Tongue (tissue), 2 donors: ENCODE data around the gene TASP1. TPM values are rescaled to one million over a fixed set of nuclear protein-coding genes. Genes with fewer than 3 reads are reported as not detected.

Experiments used
- DNase-seq: peaks from one replicate; pipeline ENCODE4 v3.0.0-alpha.2; 2015
- total RNA-seq: library from RNA; depleted of rRNA; stranded (reverse); fragments of >200 nt; gene quantifications from one replicate; pipeline ENCODE4 v1.2.3, GENCODE V29; 2014

Gene TASP1
- total RNA-seq, 1 donor from 2014 or later, result 19.5 TPM

DNA sequence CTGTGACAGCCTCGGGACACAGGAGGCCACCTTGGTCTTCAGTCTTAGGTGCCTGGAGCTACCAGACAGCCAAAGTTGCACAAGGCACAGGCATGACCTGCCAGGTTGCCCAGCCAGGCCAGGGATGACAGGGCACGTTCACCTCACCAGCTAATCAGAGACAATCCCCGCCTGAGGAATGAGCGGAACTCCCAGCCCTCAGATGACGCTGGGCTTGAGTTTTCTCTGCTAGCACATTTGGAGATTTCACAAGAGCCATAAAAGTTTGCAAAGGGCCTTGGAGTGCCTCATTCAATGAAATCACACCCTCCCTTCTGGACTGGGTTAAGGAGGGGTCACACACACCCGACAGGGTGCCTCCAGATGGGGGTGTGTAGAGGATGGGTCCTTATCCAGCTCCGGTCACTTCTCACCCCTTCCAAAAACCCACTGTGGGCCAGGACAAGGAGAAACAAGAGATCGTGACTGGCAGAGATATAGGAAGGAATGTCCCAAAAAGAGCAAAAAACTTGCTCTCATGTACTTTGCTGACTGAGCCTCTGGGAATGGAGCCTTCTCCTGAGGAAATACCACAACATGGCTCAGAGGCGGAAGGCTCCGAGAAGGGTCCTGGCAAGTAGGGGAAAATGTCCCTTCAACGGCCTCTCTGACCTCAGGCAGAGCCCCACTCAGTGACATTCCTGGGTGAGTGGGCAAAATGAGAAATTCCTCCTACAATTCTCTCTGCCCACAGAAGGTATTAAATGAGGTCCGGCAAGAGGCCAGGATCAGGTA, 296.1 kb downstream of the TASP1 start:
- DNase-seq, result no peak

DNA sequence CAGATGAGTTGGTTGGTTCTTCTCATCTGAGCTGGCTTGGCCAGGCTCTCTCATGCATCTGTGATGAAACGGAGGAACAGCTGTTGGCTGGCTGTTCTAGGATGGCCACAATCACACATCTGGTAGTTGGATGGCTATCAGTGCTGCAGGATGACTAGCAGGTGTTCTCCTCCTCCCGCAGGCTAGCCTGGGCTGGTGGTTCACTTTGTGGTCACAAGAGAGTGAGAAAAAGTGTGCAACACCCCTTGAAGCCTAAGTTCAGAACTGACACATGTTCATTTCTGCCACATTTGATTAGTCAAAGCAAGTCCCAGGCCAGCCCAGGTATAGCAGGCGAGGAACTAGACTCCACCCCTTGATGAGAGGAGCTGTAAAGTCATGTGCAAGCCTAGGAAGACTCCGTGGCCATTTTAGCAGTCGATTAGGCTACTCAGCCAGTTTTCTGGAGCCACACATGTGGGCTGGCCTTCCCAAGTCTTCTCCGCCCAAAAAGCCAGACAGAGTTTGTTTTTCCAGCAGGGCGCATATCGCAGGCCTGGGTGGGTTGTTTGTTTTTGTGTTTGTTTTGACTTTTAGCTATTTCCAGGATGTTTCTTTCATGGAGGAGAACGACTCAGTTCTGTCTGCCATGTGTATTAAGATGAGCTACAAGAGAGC, 296.9 kb downstream of the TASP1 start:
- no peak for DNase-seq

DNA sequence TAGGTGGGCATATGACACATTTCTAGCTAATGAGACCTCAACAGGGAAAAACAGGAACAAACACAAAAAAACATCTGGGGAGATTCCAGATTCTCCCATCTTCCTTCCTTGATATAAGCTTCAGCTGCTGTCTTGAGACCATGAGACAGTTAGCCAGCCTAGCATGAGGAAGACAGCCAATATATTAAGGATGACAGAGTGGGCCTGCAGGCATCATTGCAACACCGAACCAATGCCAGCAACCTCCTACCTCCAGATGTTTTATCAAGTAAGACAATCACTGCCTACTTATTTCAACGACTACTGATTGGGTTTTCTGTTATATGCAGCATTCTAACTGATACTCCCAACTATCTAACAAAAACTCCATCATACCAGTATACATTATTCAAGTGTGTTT, 298.6 kb downstream of the TASP1 start:
- DNase-seq, result no peak

Other genes starting within 250 kb of the TASP1 start
- gene ESF1, start 146.0 kb upstream of the TASP1 start, total RNA-seq, result 16.4 TPM
- 16.5 TPM for gene NDUFAF5, start 146.1 kb upstream of the TASP1 start, total RNA-seq